Caco-2 (cell line): ENCODE measurements around the gene KIF21A. TPM values are rescaled to one million over a fixed set of nuclear protein-coding genes. Genes with fewer than 3 reads are reported as not detected.

ENCODE experiments used
- BruUV-seq: library from RNA; stranded (reverse); fragments of 400-500 nt; replicated peaks from 2 replicates; lab custom pipeline; 2021; lab: Mats Ljungman, UMichigan
- CTCF ChIA-PET: fragments of 300-600 bp; sonication (Branson Sonifier 250); formaldehyde crosslinking; loops from one replicate; lab custom pipeline; 2022; ENCODE audit warnings: antibody characterized with exemption; lab: Charles Lee
- POLR2A ChIA-PET: fragments of 300-600 bp; sonication (Branson Sonifier 250); formaldehyde crosslinking; loops from one replicate; lab custom pipeline; 2022; ENCODE audit warnings: antibody characterized with exemption; lab: Charles Lee
- DNase-seq, 2 experiments: peaks; one replicate each; pipeline versions ENCODE4 v3.0.0 to v3.0.0-alpha.2; 2020 to 2022
- H3K27me3 ChIP-seq: replicated peaks from 2 replicates; pipeline ENCODE4 v1.6.0; 2011; ENCODE audit warnings: low read length; ENCODE audit not compliant: control insufficient read depth, insufficient read depth
- H3K36me3 ChIP-seq: 2 replicates; pipeline ENCODE4 v1.5.1; 2011; ENCODE audit warnings: low read length; ENCODE audit not compliant: control insufficient read depth, insufficient read depth
- H3K4me1 ChIP-seq: fragments of 250-450 bp; sonication (Bioruptor Pico); 2 replicates; pipeline ENCODE4 v1.5.1; 2020; ENCODE audit warnings: mild to moderate bottlenecking
- H3K4me3 ChIP-seq: 2 replicates; pipeline ENCODE4 v1.5.1; 2011; ENCODE audit warnings: low read depth, mild to moderate bottlenecking, control low read depth, low read length
- H3K9me3 ChIP-seq: fragments of 250-450 bp; sonication (Bioruptor Pico); 2 replicates; pipeline ENCODE4 v1.5.1; 2020; ENCODE audit warnings: mild to moderate bottlenecking, moderate library complexity
- H3K27ac Mint-ChIP-seq: one replicate; pipeline ENCODE4 v1.8.0; 2022; ENCODE audit warnings: mixed read lengths; ENCODE audit not compliant: unreplicated experiment
- H3K27me3 Mint-ChIP-seq: one replicate; pipeline ENCODE4 v1.8.0; 2022; ENCODE audit warnings: mixed read lengths; ENCODE audit not compliant: insufficient read depth, unreplicated experiment
- H3K36me3 Mint-ChIP-seq: one replicate; pipeline ENCODE4 v1.8.0; 2022; ENCODE audit warnings: mild to moderate bottlenecking, mixed read lengths; ENCODE audit not compliant: insufficient read depth, unreplicated experiment
- H3K4me1 Mint-ChIP-seq: one replicate; pipeline ENCODE4 v1.8.0; 2022; ENCODE audit warnings: low read depth, mixed read lengths; ENCODE audit not compliant: unreplicated experiment
- H3K4me3 Mint-ChIP-seq: one replicate; pipeline ENCODE4 v1.8.0; 2022; ENCODE audit warnings: mild to moderate bottlenecking, moderate library complexity, mixed read lengths; ENCODE audit not compliant: unreplicated experiment
- H3K9me3 Mint-ChIP-seq: one replicate; pipeline ENCODE4 v1.8.0; 2022; ENCODE audit warnings: mixed read lengths; ENCODE audit not compliant: unreplicated experiment
- CTCF ChIP-seq, 2 experiments: fragments of 200-600 bp in 1 of 2; IDR thresholded peaks; 1 replicate in 1 of 2; 2 replicates in 1 of 2; pipeline versions ENCODE4 v1.5.1 to v1.8.0; 2011 to 2022; ENCODE audit warnings: antibody characterized with exemption in 1 of 2, control low read depth in 1 of 2, inconsistent platforms in 1 of 2, low read depth in 1 of 2, low read length in 1 of 2, mild to moderate bottlenecking in 1 of 2, moderate library complexity in 1 of 2; ENCODE audit not compliant: insufficient read depth in 1 of 2, severe bottlenecking in 1 of 2, unreplicated experiment in 1 of 2
- intact Hi-C: fragments of 100-400 bp; cut with micrococcal nuclease; formaldehyde crosslinking; loops from one replicate; pipeline ENCODE4 v1.10.0; 2022; ENCODE audit not compliant: unreplicated experiment
- total RNA-seq: library from RNA; stranded (reverse); gene quantifications from 2 replicates; pipeline ENCODE4 v1.2.3, GENCODE V29; 2022

Gene KIF21A
- total RNA-seq, 1 experiment from 2014 or later: 77.5 TPM

DNA sequence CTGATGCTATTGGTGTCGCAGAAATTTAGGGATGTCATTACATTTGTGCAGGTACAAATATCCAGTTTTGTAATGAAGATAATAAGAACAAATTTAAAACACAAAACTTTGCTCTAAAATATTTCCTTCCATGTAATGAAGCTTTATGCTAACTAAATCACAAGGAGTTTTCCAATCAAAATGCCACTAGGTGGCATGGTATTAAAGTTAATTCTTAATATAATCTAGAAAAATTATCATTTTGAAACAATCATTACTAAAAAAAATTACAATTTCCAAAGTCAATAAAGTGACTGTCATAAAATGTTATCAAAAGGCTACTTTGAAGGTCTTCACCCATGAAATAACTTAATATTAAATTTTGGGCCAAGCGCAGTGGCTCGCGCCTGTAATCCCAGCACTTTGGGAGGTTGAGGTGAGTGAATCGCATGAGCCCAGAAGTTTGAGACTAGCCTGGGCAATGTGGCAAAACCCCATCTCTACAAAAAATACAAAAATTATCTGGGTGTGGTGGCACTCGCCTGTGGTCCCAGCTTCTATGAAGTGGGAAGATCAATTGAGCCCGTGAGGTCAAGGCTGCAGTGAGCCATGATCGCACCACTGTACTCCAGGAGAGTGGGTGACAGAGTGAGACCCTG is 77.4 kb downstream of the KIF21A start:
- Mint-ChIP-seq H3K27ac (no peak overlapping the region), H3K4me1 (peaks cover 6% of the 10 kb centered on the region), H3K36me3 (peaks cover 34% of the 10 kb centered on the region), H3K9me3 (no peaks in the 10 kb centered on the region), H3K4me3 (no peak overlapping the region), H3K27me3 (no peaks in the 10 kb centered on the region)
- DNase-seq: no peak
- H3K27me3 ChIP-seq: no peaks in the 10 kb centered on the region
- H3K9me3 ChIP-seq: no peaks in the 10 kb centered on the region
- BruUV-seq: no TSS peak
- H3K36me3 ChIP-seq: no peaks in the 10 kb centered on the region; the same call in 1 of the 2 replicates
- H3K4me3 ChIP-seq: no peak overlapping the region
- CTCF ChIA-PET: interaction anchor here (0.6 to 1.1 kb wide), 2 partner anchors 10 to 141 kb away, joined by 3 to 5 read pairs; no protein-coding TSS in a partner anchor
- intact Hi-C loops: loop anchor here (10.0 kb wide), 1 partner anchor 179 kb away; no protein-coding TSS in a partner anchor
- peaks cover 22% of the 10 kb centered on the region for H3K4me1 ChIP-seq
- POLR2A ChIA-PET: no interaction called here
- TF ChIP-seq CTCF (IDR thresholded peaks at IDR 0.05; ENCODE audit: insufficient read depth in 1 of 2, low read depth in 1 of 2, low read length in 1 of 2, severe bottlenecking in 1 of 2, unreplicated experiment in 1 of 2): no peak

DNA sequence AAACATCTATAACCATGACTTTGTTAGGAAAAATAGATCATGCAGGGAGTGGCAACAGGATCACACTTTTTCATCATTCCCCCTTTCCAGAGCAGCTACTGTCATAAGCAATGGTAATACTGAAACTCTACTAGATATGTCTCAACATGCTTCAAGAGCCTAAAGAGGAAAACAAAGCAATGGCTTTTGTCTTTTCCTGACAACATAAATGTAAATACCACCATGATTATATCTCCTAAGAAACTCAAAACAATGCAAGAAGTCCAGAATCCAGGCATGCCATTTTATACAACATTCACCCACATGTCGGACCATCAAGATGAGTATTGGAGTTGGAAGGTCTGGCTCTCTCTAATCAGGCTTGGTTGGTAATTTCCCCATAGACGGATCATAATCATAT is 78.7 kb downstream of the KIF21A start:
- Histone ChIP-seq H3K4me3 (no peak overlapping the region), H3K27me3 (no peaks in the 10 kb centered on the region), H3K9me3 (no peaks in the 10 kb centered on the region), H3K36me3 (no peaks in the 10 kb centered on the region; the same call in 1 of the 2 replicates), H3K4me1 (peaks cover 17% of the 10 kb centered on the region)
- no peaks in the 10 kb centered on the region for H3K9me3 Mint-ChIP-seq
- no peak for DNase-seq
- H3K4me1 Mint-ChIP-seq: peaks cover 6% of the 10 kb centered on the region
- intact Hi-C loops: loop anchor here (10.0 kb wide), 1 partner anchor 181 kb away; no protein-coding TSS in a partner anchor
- no peak overlapping the region for H3K27ac Mint-ChIP-seq
- CTCF ChIA-PET: no interaction called here
- no TSS peak for BruUV-seq
- POLR2A ChIA-PET: no interaction called here
- no peak overlapping the region for H3K4me3 Mint-ChIP-seq
- no peaks in the 10 kb centered on the region for H3K27me3 Mint-ChIP-seq
- peaks cover 34% of the 10 kb centered on the region for H3K36me3 Mint-ChIP-seq
- no peak for TF ChIP-seq CTCF (IDR thresholded peaks at IDR 0.05; ENCODE audit: insufficient read depth in 1 of 2, low read depth in 1 of 2, low read length in 1 of 2, severe bottlenecking in 1 of 2, unreplicated experiment in 1 of 2)

DNA sequence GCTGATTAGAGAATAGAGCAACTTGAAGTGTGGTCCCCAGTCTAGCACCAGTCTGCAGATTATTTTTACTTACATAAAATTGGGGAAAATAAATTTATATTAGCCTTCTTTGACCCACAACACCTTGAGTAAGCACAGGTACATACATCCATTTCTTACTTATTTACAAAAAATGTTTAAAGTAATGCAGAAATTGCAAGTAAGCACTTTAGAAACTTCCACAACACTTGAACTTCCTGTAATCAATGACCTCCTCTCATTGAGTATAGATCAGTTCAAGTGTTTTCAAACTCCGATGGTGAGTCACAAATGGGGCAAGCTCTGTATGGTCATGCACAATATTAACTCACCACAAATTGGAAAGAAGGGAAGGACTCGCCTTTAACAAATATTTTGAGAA is 83.3 kb downstream of the KIF21A start:
- ChIA-PET CTCF (no interaction called here), POLR2A (no interaction called here)
- Histone ChIP-seq H3K27me3 (no peaks in the 10 kb centered on the region), H3K4me3 (no peak overlapping the region), H3K36me3 (peaks cover 1% of the 10 kb centered on the region; the same call in 1 of the 2 replicates), H3K4me1 (no peaks in the 10 kb centered on the region), H3K9me3 (no peaks in the 10 kb centered on the region)
- H3K4me3 Mint-ChIP-seq: no peak overlapping the region
- no peak for DNase-seq
- intact Hi-C loops: loop anchor here (10.0 kb wide), 1 partner anchor 185 kb away; no protein-coding TSS in a partner anchor
- no peaks in the 10 kb centered on the region for H3K4me1 Mint-ChIP-seq
- no peak for TF ChIP-seq CTCF (IDR thresholded peaks at IDR 0.05; ENCODE audit: insufficient read depth in 1 of 2, low read depth in 1 of 2, low read length in 1 of 2, severe bottlenecking in 1 of 2, unreplicated experiment in 1 of 2)
- H3K9me3 Mint-ChIP-seq: no peaks in the 10 kb centered on the region
- H3K27ac Mint-ChIP-seq: no peak overlapping the region
- no peaks in the 10 kb centered on the region for H3K27me3 Mint-ChIP-seq
- H3K36me3 Mint-ChIP-seq: peaks cover 31% of the 10 kb centered on the region
- BruUV-seq: no TSS peak
